Bronchial epithelial cell (primary cell): Measurements from ENCODE around the gene KRT8. TPM values are rescaled to one million over a fixed set of nuclear protein-coding genes. Genes with fewer than 3 reads are reported as not detected.

ENCODE experiments used
- DNase-seq: peaks from one replicate; pipeline ENCODE4 v3.0.0-alpha.2; 2010; ENCODE audit warnings: low read depth
- FAIRE-seq: peaks from 2 replicates; lab custom pipeline; 2011; peaks lifted over from hg19 to GRCh38; lab: Jason Lieb, UNC
- H3K27me3 ChIP-seq: 2 replicates; pipeline ENCODE4 v1.5.1; 2011; ENCODE audit warnings: low read length; ENCODE audit not compliant: control insufficient read depth, insufficient read depth
- H3K36me3 ChIP-seq: 2 replicates; pipeline ENCODE4 v1.5.1; 2011; ENCODE audit warnings: low read length; ENCODE audit not compliant: control insufficient read depth, insufficient read depth
- H3K4me3 ChIP-seq: 2 replicates; pipeline ENCODE4 v1.5.1; 2011; ENCODE audit warnings: mild to moderate bottlenecking, low read depth, low read length, control low read depth
- total RNA-seq: library from RNA; depleted of rRNA; stranded (reverse); fragments of >200 nt; gene quantifications from 2 replicates; pipeline ENCODE4 v1.2.1, GENCODE V29; 2014
- TF ChIP-seq, protein P1 (sequence below): IDR thresholded peaks from 2 replicates; pipeline ENCODE4 v1.5.1; 2011; ENCODE audit warnings: mild to moderate bottlenecking, moderate library complexity, low read length, control low read depth, inconsistent platforms; ENCODE audit not compliant: insufficient read depth, severe bottlenecking

Gene KRT8
- total RNA-seq, 1 donor from 2014 or later = 146 TPM

DNA sequence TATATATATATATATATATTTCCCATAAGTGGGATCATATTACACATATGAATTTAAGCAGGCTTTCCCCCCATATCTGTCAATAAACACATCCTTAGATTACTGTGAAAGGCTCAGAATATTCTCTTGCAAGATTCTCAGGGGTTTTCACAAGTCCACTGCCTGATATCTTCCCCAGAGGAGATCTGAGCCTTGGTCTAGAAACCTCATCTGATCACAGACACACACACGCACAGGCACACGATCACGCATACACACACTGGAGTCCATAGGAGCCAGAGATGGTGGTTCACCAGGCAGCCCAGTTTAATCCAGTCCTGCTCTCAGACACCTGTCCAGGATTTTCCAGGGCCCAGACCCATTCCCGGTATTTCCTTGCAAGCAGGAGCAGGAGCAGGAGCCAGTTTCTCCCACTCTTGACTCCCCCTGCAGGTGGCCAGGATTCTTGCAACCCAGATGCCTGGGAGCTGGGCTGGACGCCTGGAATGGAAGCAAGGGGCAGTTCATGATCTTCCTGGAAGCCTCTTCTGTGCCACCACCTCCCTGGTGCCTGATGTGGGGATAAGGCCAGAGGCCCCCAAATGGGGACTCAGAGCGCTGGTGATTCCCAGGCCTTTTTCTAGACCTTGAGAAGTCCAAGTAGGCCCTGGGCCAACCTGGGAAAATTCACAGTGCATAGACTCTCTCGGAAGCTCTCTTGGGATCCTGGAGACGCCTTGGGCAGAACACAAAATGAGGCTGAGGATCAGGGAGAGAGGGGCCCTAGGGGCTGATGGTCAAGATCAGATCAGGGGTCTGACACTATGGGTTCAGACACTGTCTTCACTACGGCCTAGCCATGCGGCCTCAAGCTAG is 39.6 kb downstream of the KRT8 start:
- Histone ChIP-seq H3K4me3 (no peak overlapping the region), H3K36me3 (no peaks in the 10 kb centered on the region), H3K27me3 (no peaks in the 10 kb centered on the region)
- DNase-seq (peak; percentile 79), FAIRE-seq (peak; percentile 32)
- TF ChIP-seq, protein P1, sequence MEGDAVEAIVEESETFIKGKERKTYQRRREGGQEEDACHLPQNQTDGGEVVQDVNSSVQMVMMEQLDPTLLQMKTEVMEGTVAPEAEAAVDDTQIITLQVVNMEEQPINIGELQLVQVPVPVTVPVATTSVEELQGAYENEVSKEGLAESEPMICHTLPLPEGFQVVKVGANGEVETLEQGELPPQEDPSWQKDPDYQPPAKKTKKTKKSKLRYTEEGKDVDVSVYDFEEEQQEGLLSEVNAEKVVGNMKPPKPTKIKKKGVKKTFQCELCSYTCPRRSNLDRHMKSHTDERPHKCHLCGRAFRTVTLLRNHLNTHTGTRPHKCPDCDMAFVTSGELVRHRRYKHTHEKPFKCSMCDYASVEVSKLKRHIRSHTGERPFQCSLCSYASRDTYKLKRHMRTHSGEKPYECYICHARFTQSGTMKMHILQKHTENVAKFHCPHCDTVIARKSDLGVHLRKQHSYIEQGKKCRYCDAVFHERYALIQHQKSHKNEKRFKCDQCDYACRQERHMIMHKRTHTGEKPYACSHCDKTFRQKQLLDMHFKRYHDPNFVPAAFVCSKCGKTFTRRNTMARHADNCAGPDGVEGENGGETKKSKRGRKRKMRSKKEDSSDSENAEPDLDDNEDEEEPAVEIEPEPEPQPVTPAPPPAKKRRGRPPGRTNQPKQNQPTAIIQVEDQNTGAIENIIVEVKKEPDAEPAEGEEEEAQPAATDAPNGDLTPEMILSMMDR = peak; percentile 89

DNA sequence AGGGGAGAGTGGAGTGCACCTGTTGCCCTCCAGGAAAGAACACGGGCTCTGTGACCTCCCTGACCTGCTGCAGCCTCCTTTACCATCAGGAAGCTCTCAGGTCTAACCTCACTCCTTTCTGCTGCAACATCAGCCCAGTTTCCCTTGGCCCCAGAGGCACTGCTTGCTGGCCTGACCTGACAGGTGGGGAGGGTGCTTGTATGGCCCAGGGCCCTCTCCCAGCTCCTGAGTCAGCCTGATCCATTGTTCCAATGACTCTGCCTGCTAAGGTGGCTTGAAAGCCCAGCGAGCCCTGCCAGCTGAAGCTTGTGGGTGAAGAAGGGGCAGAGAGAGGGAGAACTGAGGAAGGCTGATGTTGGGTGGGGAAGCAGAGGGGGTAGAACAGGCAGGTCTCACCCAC is 42.9 kb downstream of the KRT8 start:
- H3K27me3 ChIP-seq = no peaks in the 10 kb centered on the region
- FAIRE-seq = no peak
- TF ChIP-seq, protein P1 = no peak
- DNase-seq = peak; percentile 69
- H3K4me3 ChIP-seq = no peak overlapping the region
- no peaks in the 10 kb centered on the region for H3K36me3 ChIP-seq

DNA sequence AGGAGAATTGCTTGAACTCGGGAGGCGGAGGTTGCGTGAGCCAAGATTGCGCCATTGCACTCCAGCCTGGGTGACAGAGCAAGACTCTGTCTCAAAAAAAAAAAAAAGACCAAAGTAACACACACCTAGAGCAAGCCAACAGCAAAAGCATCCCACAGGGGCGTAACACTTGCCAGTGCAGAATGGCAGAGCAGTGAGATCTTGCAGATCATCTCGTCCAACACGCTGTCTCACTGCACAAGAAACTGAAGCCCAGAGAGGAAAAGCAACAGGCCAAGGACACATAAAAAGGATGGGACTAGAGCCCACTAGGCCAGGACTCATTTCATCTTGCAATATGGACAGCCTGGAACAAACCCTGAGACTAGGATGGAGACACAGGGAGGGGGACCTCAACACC is 43.4 kb downstream of the KRT8 start:
- FAIRE-seq (peak; percentile 89), DNase-seq (no peak)
- no peaks in the 10 kb centered on the region for H3K27me3 ChIP-seq
- no peaks in the 10 kb centered on the region for H3K36me3 ChIP-seq
- TF ChIP-seq, protein P1 = no peak
- H3K4me3 ChIP-seq = no peak overlapping the region

DNA sequence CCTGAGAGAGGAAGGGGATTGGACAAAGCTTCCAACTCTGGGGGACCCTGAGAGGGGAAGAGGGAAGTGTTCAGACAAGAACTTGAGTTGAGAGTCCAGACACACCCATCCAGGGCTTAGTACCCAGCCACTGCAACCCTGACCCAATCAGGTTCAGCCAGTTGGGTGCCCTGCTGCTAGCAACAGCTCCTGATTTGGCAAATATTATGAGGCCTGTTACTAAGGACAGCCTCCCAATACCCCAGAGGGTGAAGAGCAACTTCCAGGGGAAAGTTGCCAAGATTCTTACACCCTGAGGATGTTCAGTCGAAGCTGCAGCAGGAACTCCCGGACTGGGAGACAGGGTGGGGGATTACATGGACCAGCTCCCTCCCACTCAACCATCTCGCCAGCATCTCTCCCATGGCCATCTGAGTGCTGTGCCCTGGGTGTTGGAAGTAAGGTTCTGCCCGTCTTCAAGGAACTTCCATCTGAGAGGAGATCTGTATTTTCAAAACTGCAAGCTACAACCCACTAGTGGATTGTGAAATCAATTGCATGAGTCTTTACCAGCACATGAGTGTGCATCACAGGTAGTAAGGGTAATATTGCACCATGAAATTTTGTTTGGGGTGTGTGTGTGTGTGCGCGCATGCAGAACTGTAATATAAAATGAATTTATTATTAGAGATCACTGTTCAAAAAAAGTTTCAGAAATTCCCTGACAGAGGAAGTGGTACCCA is 44.6 kb downstream of the KRT8 start:
- TF ChIP-seq, protein P1 = no peak
- Histone ChIP-seq H3K36me3 (no peaks in the 10 kb centered on the region), H3K4me3 (no peak overlapping the region), H3K27me3 (no peaks in the 10 kb centered on the region)
- DNase-seq (peak; percentile 96), FAIRE-seq (peak; percentile 93)

DNA sequence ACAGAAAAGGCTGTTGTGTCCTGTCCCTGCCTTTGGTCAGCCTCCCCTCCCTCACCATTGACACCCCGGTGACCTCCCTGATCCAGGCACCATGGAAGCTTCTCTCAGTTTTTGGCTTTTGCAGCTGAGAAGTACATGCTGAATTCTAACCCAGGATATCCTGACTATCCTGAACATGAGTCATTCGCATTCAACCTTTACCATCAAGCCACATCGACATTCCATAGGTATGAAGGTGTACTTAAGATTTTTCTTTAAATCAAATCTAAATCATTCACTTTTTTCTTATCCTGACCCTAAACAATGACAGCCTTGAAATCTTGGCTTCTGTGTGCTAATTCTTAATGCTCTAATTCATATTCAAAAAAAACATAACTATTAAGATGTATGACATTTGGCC is 47.4 kb downstream of the KRT8 start:
- FAIRE-seq (peak; percentile 84), DNase-seq (peak; percentile 84)
- Histone ChIP-seq H3K27me3 (no peaks in the 10 kb centered on the region), H3K4me3 (no peak overlapping the region), H3K36me3 (no peaks in the 10 kb centered on the region)
- TF ChIP-seq, protein P1 = no peak
